Endothelial cell of umbilical vein (primary cell): ENCODE results near the gene STK11IP. TPM values are rescaled to one million over a fixed set of nuclear protein-coding genes. Genes with fewer than 3 reads are reported as not detected.

Experiments
- BruUV-seq: library from RNA; stranded (reverse); fragments of 400-500 nt; replicated peaks from 2 replicates; lab custom pipeline; 2021; lab: Mats Ljungman, UMichigan
- CTCF ChIA-PET: fragments of 300-600, 350-600 bp; sonication (Branson Sonifier 250); formaldehyde crosslinking; loops from one replicate; lab custom pipeline; 2021; ENCODE audit warnings: antibody characterized with exemption, inconsistent platforms; lab: Charles Lee
- POLR2A ChIA-PET: fragments of 300-600, 350-600 bp; sonication (Branson Sonifier 250); formaldehyde crosslinking; loops from one replicate; lab custom pipeline; 2021; ENCODE audit warnings: antibody characterized with exemption, inconsistent platforms; lab: Charles Lee
- DNase-seq: peaks from one replicate; pipeline ENCODE4 v3.0.0-alpha.2; 2011; ENCODE audit warnings: low read depth, low spot score
- FAIRE-seq: peaks from 2 replicates; lab custom pipeline; 2011; peaks lifted over from hg19 to GRCh38; lab: Jason Lieb, UNC
- H2AFZ ChIP-seq: 2 replicates; pipeline ENCODE4 v1.6.0; 2012; ENCODE audit warnings: low read depth, low read length, control low read depth, inconsistent platforms
- H3K27ac ChIP-seq: 2 replicates; pipeline ENCODE4 v1.5.1; 2011; ENCODE audit warnings: low read depth, mild to moderate bottlenecking, control low read depth, low read length, moderate library complexity; ENCODE audit not compliant: insufficient read depth
- H3K27me3 ChIP-seq, 2 experiments: 2 replicates each; pipeline versions ENCODE4 v1.6.0 to v1.6.1; 2011; ENCODE audit warnings: low read length in 2 of 2, mixed read lengths in 1 of 2; ENCODE audit not compliant: control insufficient read depth in 2 of 2, insufficient read depth in 2 of 2
- H3K36me3 ChIP-seq, 2 experiments: 2 replicates in 1 of 2; 3 replicates in 1 of 2; pipeline ENCODE4 v1.5.1; 2011; ENCODE audit warnings: low read length in 2 of 2, mild to moderate bottlenecking in 1 of 2, moderate library complexity in 1 of 2; ENCODE audit not compliant: control insufficient read depth in 2 of 2, insufficient read depth in 2 of 2; ENCODE audit errors: extremely low read depth in 1 of 2
- H3K4me1 ChIP-seq: 3 replicates; pipeline ENCODE4 v1.5.1; 2011; ENCODE audit warnings: mild to moderate bottlenecking, low read length; ENCODE audit not compliant: control insufficient read depth, insufficient read depth; ENCODE audit errors: extremely low read depth
- H3K4me2 ChIP-seq: 2 replicates; pipeline ENCODE4 v1.6.1; 2011; ENCODE audit warnings: low read length, control low read depth, mixed read lengths; ENCODE audit not compliant: insufficient read depth
- H3K4me3 ChIP-seq, 3 experiments: fragments of 200-600 bp in 1 of 3; sonication (generic), shearing (Covaris generic) in 1 of 3; replicated peaks in 1 of 3; 2 replicates each; pipeline ENCODE4 v1.5.1; 2011 to 2016; ENCODE audit warnings: control low read depth in 3 of 3, low read length in 3 of 3, mild to moderate bottlenecking in 2 of 3, inconsistent platforms in 1 of 3, low read depth in 1 of 3, moderate library complexity in 1 of 3; ENCODE audit not compliant: insufficient read depth in 1 of 3
- H3K79me2 ChIP-seq: 2 replicates; pipeline ENCODE4 v1.6.0; 2012; ENCODE audit warnings: low read length, inconsistent platforms; ENCODE audit not compliant: control insufficient read depth, insufficient read depth
- H3K9ac ChIP-seq: replicated peaks from 2 replicates; pipeline ENCODE3; 2011; ENCODE audit warnings: low read length, control low read depth; ENCODE audit not compliant: insufficient read depth; ENCODE audit errors: extremely low read depth
- H3K9me1 ChIP-seq: replicated peaks from 3 replicates; pipeline ENCODE4 v1.6.0; 2011; ENCODE audit warnings: mild to moderate bottlenecking, low read length; ENCODE audit not compliant: control insufficient read depth, insufficient read depth; ENCODE audit errors: extremely low read depth
- H3K9me3 ChIP-seq: replicated peaks from 2 replicates; pipeline ENCODE4 v1.5.1; 2012; ENCODE audit warnings: low read length, inconsistent platforms; ENCODE audit not compliant: control insufficient read depth, insufficient read depth
- H4K20me1 ChIP-seq: replicated peaks from 2 replicates; pipeline ENCODE3; 2011; ENCODE audit warnings: mild to moderate bottlenecking, low read length; ENCODE audit not compliant: control insufficient read depth, insufficient read depth; ENCODE audit errors: extremely low read depth
- CTCF ChIP-seq, 2 donors: IDR thresholded peaks; 1 replicate in 1 of 2; 2 replicates in 1 of 2; pipeline ENCODE4 v1.5.1; 2011; ENCODE audit warnings: low read length in 2 of 2, mild to moderate bottlenecking in 2 of 2, moderate library complexity in 2 of 2, control low read depth in 1 of 2, inconsistent platforms in 1 of 2, low read depth in 1 of 2; ENCODE audit not compliant: insufficient read depth in 1 of 2; ENCODE audit errors: extremely low read depth in 1 of 2
- EZH2 ChIP-seq: IDR thresholded peaks from 2 replicates; pipeline ENCODE4 v1.6.1; 2012; ENCODE audit warnings: borderline replicate concordance, low read depth, mild to moderate bottlenecking, moderate library complexity, low read length, inconsistent platforms; ENCODE audit not compliant: severe bottlenecking
- FOS ChIP-seq: IDR thresholded peaks from 2 replicates; pipeline ENCODE4 v1.6.1; 2011; ENCODE audit warnings: mild to moderate bottlenecking, low read length, moderate library complexity, borderline replicate concordance; ENCODE audit not compliant: insufficient read depth
- GATA2 ChIP-seq: IDR thresholded peaks from 2 replicates; pipeline ENCODE4 v1.7.0; 2011; ENCODE audit warnings: low read depth, mild to moderate bottlenecking, moderate library complexity, mixed read lengths, low read length; ENCODE audit not compliant: insufficient read length, insufficient read depth
- JUN ChIP-seq: IDR thresholded peaks from 2 replicates; pipeline ENCODE4 v1.6.1; 2011; ENCODE audit warnings: borderline replicate concordance, low read depth; ENCODE audit not compliant: insufficient read length, insufficient read depth
- MAX ChIP-seq: IDR thresholded peaks from 2 replicates; pipeline ENCODE4 v1.6.1; 2011; ENCODE audit not compliant: insufficient read depth, insufficient read length
- MYC ChIP-seq: IDR thresholded peaks from one replicate; pipeline ENCODE4 v1.6.1; 2011; ENCODE audit warnings: mild to moderate bottlenecking, low read depth, low read length
- POLR2A ChIP-seq: IDR thresholded peaks from 2 replicates; pipeline ENCODE4 v1.6.1; 2012; ENCODE audit warnings: low read depth, mild to moderate bottlenecking, control low read depth, low read length
- POLR2AphosphoS5 ChIP-seq: IDR thresholded peaks from 2 replicates; pipeline ENCODE4 v1.6.1; 2012; ENCODE audit warnings: low read depth, mild to moderate bottlenecking, control low read depth, low read length, moderate library complexity; ENCODE audit not compliant: insufficient read depth
- dilution Hi-C: fragments of 300-500 bp; cut with MboI; formaldehyde crosslinking; loops from one replicate; pipeline ENCODE4 v1.15.0; 2019; ENCODE audit warnings: low sequenced_read_pairs; ENCODE audit not compliant: extremely low pct_ligation_motif_present
- intact Hi-C: fragments of 100-400 bp; cut with micrococcal nuclease; formaldehyde crosslinking; loops from one replicate; pipeline ENCODE4 v1.10.0; 2022
- polyA plus RNA-seq, 4 experiments: library from polyadenylated mRNA; depleted of rRNA in 3 of 4; stranded (reverse) in 3 of 4; unstranded in 1 of 4; fragments of >200 nt; gene quantifications; 2 replicates each; pipeline versions ENCODE4 v1.2.1 to v1.2.3, GENCODE V29; 2011 to 2012; ENCODE audit warnings: missing spikeins in 1 of 4
- total RNA-seq: library from RNA; stranded (reverse); gene quantifications from 2 replicates; pipeline ENCODE4 v1.2.3, GENCODE V29; 2021

The STK11IP gene
- total and polyA plus RNA-seq, 2 donors (not counting 3 experiments of a cell fraction or from before 2014, with no cell fraction given): 17.7 to 19.2 TPM

DNA sequence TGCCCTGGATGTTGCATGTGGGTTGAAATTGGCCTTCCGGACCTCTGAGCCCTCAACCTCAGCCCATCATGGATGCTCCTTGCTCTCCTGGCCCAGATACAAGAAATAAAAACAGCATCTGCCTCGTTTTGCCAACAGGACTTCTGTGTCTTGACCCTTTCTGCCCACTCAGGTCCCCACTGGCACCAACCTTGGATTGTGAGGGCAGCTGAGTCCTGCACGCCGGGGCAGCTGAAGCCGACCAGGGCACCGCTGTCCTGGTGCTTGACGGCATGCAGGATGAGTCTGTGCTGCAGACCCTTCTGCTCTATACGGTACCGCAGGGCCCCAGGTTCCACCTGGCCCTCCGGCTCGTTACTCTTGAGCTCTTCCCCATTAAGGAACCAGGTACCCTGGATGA lies 31.0 kb upstream of the STK11IP start:
- H3K9ac ChIP-seq: no peak overlapping the region
- H3K36me3 ChIP-seq: no peaks in the 10 kb centered on the region
- no peaks in the 10 kb centered on the region for H3K9me1 ChIP-seq
- TF ChIP-seq CTCF (IDR thresholded peaks at IDR 0.05; ENCODE audit: extremely low read depth in 1 of 2, insufficient read depth in 1 of 2, low read depth in 1 of 2, low read length in 2 of 2) (no peak), POLR2A (no peak)
- H3K79me2 ChIP-seq: no peaks in the 10 kb centered on the region
- H3K4me1 ChIP-seq: no peaks in the 10 kb centered on the region
- dilution Hi-C loops (no loop called here), intact Hi-C loops (no loop called here)
- H3K27ac ChIP-seq: no peak overlapping the region
- no peak overlapping the region for H3K4me3 ChIP-seq
- no peaks in the 10 kb centered on the region for H3K9me3 ChIP-seq
- DNase-seq: no peak
- POLR2A ChIA-PET: no interaction called here
- no TSS peak for BruUV-seq
- peaks cover 0 to 13% of the 10 kb centered on the region in 2 experiments for H3K27me3 ChIP-seq
- H4K20me1 ChIP-seq: no peaks in the 10 kb centered on the region
- no peak overlapping the region for H3K4me2 ChIP-seq
- H2AFZ ChIP-seq: no peak overlapping the region
- no peak for FAIRE-seq
- CTCF ChIA-PET: no interaction called here

DNA sequence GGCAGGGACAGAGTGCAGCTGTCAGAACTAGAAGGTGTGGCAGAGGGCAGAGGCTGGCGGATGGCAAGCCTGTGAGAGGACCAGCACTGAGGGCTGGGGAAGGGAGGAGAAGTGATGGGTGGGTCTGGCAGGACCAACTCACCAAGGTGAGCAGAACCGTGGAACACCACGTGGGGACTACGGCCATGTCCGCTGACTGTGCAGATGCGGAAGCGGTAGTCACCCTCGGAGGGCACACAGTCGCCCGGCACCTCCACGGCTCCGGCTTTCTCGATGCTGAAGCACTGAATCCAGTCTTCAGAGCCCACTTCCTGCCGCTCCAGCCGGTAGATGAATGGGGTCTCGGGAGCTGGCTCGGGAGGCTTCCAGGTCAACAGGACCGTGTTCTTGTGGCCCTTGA lies 30.5 kb upstream of the STK11IP start:
- no TSS peak for BruUV-seq
- Histone ChIP-seq H3K27ac (no peak overlapping the region), H4K20me1 (no peaks in the 10 kb centered on the region), H3K9ac (no peak overlapping the region), H3K9me3 (no peaks in the 10 kb centered on the region), H2AFZ (no peak overlapping the region), H3K4me2 (no peak overlapping the region), H3K36me3 (no peaks in the 10 kb centered on the region), H3K4me3 (no peak overlapping the region), H3K79me2 (no peaks in the 10 kb centered on the region), H3K27me3 (peaks cover 0 to 16% of the 10 kb centered on the region in 2 experiments), H3K9me1 (no peaks in the 10 kb centered on the region), H3K4me1 (no peaks in the 10 kb centered on the region)
- POLR2A ChIA-PET: no interaction called here
- DNase-seq (no peak), FAIRE-seq (no peak)
- dilution Hi-C loops (no loop called here), intact Hi-C loops (no loop called here)
- CTCF ChIA-PET: no interaction called here
- no peak for TF ChIP-seq CTCF (IDR thresholded peaks at IDR 0.05; ENCODE audit: extremely low read depth in 1 of 2, insufficient read depth in 1 of 2, low read depth in 1 of 2, low read length in 2 of 2)
- no peak for TF ChIP-seq GATA2
- no peak for TF ChIP-seq POLR2AphosphoS5
- no peak for TF ChIP-seq FOS
- no peak for TF ChIP-seq MAX
- TF ChIP-seq MYC: no peak
- no peak for TF ChIP-seq EZH2
- TF ChIP-seq POLR2A: no peak
- no peak for TF ChIP-seq JUN
